ENCODE data around the gene HOXB13. TPM values are rescaled to one million over a fixed set of nuclear protein-coding genes. Genes with fewer than 3 reads are reported as not detected.
"Not testable (repeated sequence)": the region's sequence is repeated elsewhere in the genome, so short reads cannot be mapped to it uniquely, and the experiment has no call there.

Gene HOXB13
- total RNA-seq, 1 donor from 2014 or later: not detected

DNA sequence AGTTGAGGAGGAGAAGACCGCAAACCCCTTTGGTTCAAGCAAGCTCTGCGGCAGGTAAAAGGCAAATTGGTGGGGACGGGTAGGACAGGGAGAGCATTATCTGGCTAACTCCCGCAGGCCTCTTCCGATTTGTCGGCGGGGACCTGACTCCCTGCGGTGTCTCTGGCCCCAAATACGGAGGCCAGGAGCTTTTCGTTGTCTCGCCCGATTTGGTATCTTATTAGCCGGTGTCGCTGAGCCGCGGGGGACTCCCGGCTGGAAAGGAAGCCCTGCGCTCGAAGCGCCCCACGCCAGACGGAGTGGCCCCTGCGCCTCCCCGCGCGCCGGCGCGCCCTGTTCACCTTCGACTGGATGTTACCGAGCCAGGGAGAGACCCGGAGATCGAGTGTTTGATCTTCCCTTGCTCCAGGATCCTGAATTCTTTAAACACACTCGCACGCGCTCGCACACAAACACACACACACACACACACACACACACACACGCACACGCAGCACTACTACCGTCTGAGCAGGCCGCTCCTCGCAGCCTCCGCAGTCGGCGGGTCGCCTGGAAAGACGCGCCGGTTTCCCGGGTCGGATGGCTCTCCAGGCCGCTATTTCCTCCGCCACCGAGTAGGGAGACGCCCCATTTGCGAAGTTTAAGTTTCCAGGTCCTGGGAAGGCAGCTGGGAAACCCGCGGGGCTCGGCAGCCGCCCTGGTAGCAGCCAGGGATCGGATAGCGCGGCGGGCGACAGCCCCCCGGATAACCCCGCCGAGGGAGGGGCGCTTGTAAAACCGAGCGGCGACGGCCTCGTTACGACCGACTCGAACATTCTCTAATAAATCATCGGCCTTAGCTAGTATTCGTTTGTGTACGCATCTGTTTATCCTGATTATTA, 9.5 kb downstream of the HOXB13 start:
- H3K27ac Mint-ChIP-seq: peak overlapping the region; percentile 41
- peaks cover 86% of the 10 kb centered on the region for H3K27me3 Mint-ChIP-seq
- no peak for DNase-seq
- intact Hi-C loops (cut with micrococcal nuclease): loop anchor here (5.0 kb wide), 1 partner anchor 42 kb away; no protein-coding TSS in a partner anchor
- H3K36me3 Mint-ChIP-seq (ENCODE audit: low read depth): peaks cover 2% of the 10 kb centered on the region
- peaks cover 14% of the 10 kb centered on the region for H3K4me1 Mint-ChIP-seq
- no peaks in the 10 kb centered on the region for H3K9me3 Mint-ChIP-seq
- no peak overlapping the region for H3K4me3 Mint-ChIP-seq

- Mint-ChIP-seq H3K27me3 (peaks cover 81% of the 10 kb centered on the region), H3K4me3 (no peak overlapping the region), H3K27ac (peak overlapping the region; percentile 21), H3K36me3 (ENCODE audit: low read depth) (peaks cover 2% of the 10 kb centered on the region), H3K9me3 (no peaks in the 10 kb centered on the region), H3K4me1 (peaks cover 11% of the 10 kb centered on the region)
- peak; percentile 65 for DNase-seq
- intact Hi-C loops (cut with micrococcal nuclease): loop anchor here (5.0 kb wide), 1 partner anchor 41 kb away; no protein-coding TSS in a partner anchor
Measured at GRCh38 chr17:48718227-48718760, 10.3 kb downstream of the HOXB13 start.

DNA sequence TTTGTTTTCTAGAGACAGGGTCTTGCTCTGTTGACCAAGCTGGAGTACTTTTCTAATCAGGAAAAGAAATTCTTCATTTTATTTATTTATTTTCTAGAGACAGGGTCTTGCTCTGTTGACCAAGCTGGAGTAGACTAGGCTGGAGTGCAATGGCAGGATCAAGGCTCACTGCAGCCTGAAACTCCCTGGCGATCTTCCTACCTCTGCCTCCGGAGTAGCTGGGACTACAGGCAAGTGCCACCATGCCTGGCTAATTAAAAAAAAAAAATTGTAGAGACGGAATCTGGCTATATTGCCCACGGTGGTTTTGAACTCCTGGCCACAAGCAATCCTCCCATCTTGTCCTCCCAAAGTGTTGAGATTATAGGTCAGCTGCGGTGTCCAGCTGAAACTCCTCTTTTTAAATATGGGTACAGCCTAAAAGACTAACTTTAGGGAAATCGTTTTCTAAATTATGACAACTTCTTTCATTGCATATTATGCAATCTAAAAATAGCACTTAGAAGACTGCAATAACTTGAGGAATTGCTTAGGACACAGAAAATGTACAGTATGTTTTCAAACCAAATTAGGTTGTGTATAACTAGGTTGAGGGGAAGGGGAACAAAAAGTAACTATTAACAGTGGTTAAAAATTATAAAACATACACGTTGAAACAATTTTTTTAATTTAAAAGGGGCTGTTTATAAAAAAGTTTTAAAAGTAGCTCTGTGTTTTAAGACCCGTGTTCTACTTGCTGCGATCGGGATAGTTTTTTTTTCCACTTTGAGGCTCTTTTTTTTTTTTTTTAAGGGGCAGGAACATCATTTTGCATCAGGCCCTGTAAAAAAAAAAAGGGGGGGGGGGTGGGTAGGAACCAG, 11.0 kb downstream of the HOXB13 start:
- Mint-ChIP-seq H3K27ac (peak overlapping the region; percentile 47), H3K36me3 (ENCODE audit: low read depth) (peaks cover 2% of the 10 kb centered on the region), H3K4me1 (peaks cover 9% of the 10 kb centered on the region), H3K4me3 (no peak overlapping the region), H3K27me3 (peaks cover 77% of the 10 kb centered on the region), H3K9me3 (no peaks in the 10 kb centered on the region)
- DNase-seq: no peak
- intact Hi-C loops (cut with micrococcal nuclease): loop anchor here (5.0 kb wide), 1 partner anchor 40 kb away; no protein-coding TSS in a partner anchor

GRCh38 chr17:48716549-48716948, 12.0 kb downstream of the HOXB13 start:
- not testable (repeated sequence) for H3K4me3 Mint-ChIP-seq; DNase-seq; H3K27ac Mint-ChIP-seq; H3K36me3 Mint-ChIP-seq (ENCODE audit: low read depth); H3K4me1 Mint-ChIP-seq; H3K9me3 Mint-ChIP-seq
- peaks cover 71% of the 10 kb centered on the region for H3K27me3 Mint-ChIP-seq
- intact Hi-C loops (cut with micrococcal nuclease): loop anchor here (5.0 kb wide), 1 partner anchor 39 kb away; no protein-coding TSS in a partner anchor

GRCh38 chr17:48715496-48716399, 12.8 kb downstream of the HOXB13 start:
- peaks cover 67% of the 10 kb centered on the region for H3K27me3 Mint-ChIP-seq
- DNase-seq: no peak
- intact Hi-C loops (cut with micrococcal nuclease): loop anchor here (5.0 kb wide), 1 partner anchor 38 kb away; no protein-coding TSS in a partner anchor
- H3K9me3 Mint-ChIP-seq: no peaks in the 10 kb centered on the region
- peaks cover 2% of the 10 kb centered on the region for H3K36me3 Mint-ChIP-seq (ENCODE audit: low read depth)
- H3K4me3 Mint-ChIP-seq: no peak overlapping the region
- H3K4me1 Mint-ChIP-seq: peaks cover 9% of the 10 kb centered on the region
- H3K27ac Mint-ChIP-seq: no peak overlapping the region

DNA sequence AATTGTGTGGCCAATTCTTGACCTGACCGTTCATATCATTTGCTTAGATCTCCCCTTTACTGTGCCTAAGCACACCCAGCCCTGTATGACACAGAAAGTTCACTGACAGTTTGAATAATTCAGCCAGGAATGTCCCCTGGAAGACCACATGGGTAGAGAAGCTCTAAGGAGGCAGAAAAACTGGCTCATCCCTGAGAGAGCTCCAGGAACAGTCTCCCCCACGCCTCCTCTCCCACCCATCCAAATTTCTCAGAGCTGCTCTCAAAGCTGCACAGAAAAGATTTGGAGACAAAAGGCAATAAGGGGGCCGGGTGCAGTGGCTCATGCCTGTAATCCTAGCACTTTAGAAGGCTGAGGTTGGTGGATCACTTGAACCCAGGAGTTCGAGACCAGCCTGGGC, 17.4 kb downstream of the HOXB13 start:
- intact Hi-C loops (cut with micrococcal nuclease): no loop called here

DNA sequence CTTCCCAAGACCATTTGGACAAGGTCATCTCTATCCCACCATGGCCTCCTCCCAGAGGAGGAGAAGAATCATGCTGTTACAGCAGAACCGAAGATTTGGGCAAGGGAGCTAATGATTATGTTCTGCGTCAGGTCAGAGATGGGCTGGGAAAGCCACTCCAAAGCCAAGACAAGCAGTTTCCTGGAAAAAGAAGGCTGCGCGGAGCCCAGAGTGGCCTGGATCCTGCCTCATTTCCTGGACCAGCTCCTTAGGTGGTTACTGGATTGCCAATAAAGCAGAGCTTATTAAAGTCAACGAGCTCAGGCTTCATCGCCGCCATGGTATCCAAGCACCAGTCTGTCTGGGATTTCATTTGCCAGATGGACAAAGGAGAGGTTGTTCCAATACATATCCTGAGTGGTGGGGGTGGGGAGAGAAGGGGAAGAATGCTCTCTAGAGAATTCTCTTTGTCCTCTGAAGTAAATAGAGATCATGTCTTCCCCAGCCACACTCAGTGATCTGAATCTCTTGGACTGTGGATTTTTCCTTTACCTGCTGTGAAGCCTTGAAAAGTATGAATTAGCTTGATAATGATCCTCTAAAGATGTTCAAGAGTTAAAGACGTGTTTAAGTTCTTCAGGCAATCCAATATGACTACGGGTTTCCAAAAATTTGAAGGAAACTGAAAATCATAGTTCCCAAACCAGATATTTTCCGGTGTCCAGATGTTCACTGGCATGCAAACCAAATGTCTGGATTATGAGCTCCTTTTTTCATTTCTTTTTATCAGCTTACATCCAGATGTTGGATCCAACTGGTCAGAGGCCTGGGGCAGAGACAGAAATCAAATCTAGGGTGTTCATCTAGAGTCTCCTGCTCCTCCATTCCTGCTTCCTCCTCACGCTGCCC, 23.9 kb downstream of the HOXB13 start:
- intact Hi-C loops (cut with micrococcal nuclease): no loop called here
- Mint-ChIP-seq H3K4me3 (no peak overlapping the region), H3K36me3 (ENCODE audit: low read depth) (no peaks in the 10 kb centered on the region), H3K27ac (no peak overlapping the region), H3K4me1 (no peaks in the 10 kb centered on the region), H3K9me3 (no peaks in the 10 kb centered on the region), H3K27me3 (peaks cover 73% of the 10 kb centered on the region)
- DNase-seq: no peak

More for the DNA sequence above, 17.4 kb downstream of the HOXB13 start:
- Mint-ChIP-seq H3K27me3 (peaks cover 57% of the 10 kb centered on the region), H3K4me3 (no peak overlapping the region), H3K9me3 (no peaks in the 10 kb centered on the region), H3K36me3 (ENCODE audit: low read depth) (no peaks in the 10 kb centered on the region), H3K4me1 (no peaks in the 10 kb centered on the region), H3K27ac (no peak overlapping the region)
- DNase-seq: no peak

DNA sequence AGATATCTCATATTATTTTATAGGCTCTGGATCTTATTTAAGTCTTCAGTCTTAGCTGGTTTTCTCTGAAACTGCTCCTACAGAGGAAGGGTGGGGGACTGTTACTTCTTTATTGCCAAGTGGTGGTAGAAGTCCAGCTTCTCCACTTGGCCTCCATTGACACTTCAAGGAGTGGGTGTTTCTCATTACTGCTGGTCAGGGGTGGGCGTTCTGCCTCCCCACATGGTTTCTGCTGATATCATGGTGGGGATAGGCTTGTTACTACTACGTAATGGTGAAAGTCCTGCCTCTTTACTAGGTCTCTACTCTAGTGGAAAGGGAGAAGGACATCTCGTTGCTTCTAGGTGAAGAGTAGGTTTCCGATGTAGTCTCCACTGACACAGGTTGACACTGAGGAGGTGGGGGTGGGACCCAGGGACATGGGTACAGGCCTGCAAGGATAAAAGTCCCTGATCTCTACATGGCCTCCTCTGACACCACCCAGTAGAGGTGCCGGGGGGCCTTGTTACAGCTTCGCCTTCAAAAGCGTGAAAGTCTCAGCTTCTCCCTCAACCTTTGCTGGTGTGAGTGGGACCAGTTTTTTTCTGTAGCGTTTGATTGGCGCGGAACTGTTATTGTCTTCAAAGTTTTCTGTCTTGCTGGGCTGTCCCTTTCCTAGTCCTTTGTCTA, 26.6 kb downstream of the HOXB13 start:
- intact Hi-C loops (cut with micrococcal nuclease): no loop called here

GRCh38 chr17:48693178-48693577, 35.4 kb downstream of the HOXB13 start:
- no peak for DNase-seq
- H3K4me1 Mint-ChIP-seq: no peaks in the 10 kb centered on the region
- no peak overlapping the region for H3K4me3 Mint-ChIP-seq
- no peaks in the 10 kb centered on the region for H3K36me3 Mint-ChIP-seq (ENCODE audit: low read depth)
- peaks cover 39% of the 10 kb centered on the region for H3K27me3 Mint-ChIP-seq
- H3K9me3 Mint-ChIP-seq: no peaks in the 10 kb centered on the region
- no peak overlapping the region for H3K27ac Mint-ChIP-seq
- intact Hi-C loops (cut with micrococcal nuclease): no loop called here

More for the DNA sequence above, 26.6 kb downstream of the HOXB13 start:
- Mint-ChIP-seq H3K4me1 (no peaks in the 10 kb centered on the region), H3K27me3 (peaks cover 65% of the 10 kb centered on the region), H3K9me3 (no peaks in the 10 kb centered on the region), H3K4me3 (no peak overlapping the region), H3K36me3 (ENCODE audit: low read depth) (no peaks in the 10 kb centered on the region), H3K27ac (no peak overlapping the region)
- no peak for DNase-seq

DNA sequence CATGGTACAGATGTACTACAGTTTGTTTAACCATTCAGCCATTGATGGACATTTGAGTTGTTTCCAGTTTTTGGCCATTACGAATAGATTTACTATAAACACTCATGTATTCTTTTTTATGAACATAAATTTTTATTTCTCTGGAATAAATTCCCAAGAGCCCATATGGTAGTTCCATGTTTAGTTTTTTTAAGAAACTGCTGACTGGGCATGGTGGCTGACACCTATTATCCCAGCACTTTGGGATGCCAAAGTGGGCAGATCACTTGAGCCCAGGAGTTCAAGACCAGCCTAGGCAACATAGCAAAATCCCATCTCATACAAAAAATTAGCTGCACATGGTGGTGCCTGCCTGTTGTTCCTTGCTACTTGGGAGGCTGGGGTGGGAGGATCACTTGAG, 36.5 kb downstream of the HOXB13 start:
- DNase-seq: no peak
- no peaks in the 10 kb centered on the region for H3K9me3 Mint-ChIP-seq
- no peaks in the 10 kb centered on the region for H3K4me1 Mint-ChIP-seq
- no peak overlapping the region for H3K27ac Mint-ChIP-seq
- intact Hi-C loops (cut with micrococcal nuclease): no loop called here
- no peaks in the 10 kb centered on the region for H3K36me3 Mint-ChIP-seq (ENCODE audit: low read depth)
- no peak overlapping the region for H3K4me3 Mint-ChIP-seq
- peaks cover 37% of the 10 kb centered on the region for H3K27me3 Mint-ChIP-seq

GRCh38 chr17:48690655-48691054, 37.9 kb downstream of the HOXB13 start:
- H3K36me3 Mint-ChIP-seq (ENCODE audit: low read depth): no peaks in the 10 kb centered on the region
- intact Hi-C loops (cut with micrococcal nuclease): no loop called here
- H3K4me3 Mint-ChIP-seq: no peak overlapping the region
- no peak overlapping the region for H3K27ac Mint-ChIP-seq
- H3K27me3 Mint-ChIP-seq: peaks cover 30% of the 10 kb centered on the region
- no peaks in the 10 kb centered on the region for H3K4me1 Mint-ChIP-seq
- no peak for DNase-seq
- no peaks in the 10 kb centered on the region for H3K9me3 Mint-ChIP-seq

- no peaks in the 10 kb centered on the region for H3K9me3 Mint-ChIP-seq
- no peak for DNase-seq
- H3K4me1 Mint-ChIP-seq: peaks cover 5% of the 10 kb centered on the region
- no peak overlapping the region for H3K4me3 Mint-ChIP-seq
- H3K27ac Mint-ChIP-seq: no peak overlapping the region
- intact Hi-C loops (cut with micrococcal nuclease): no loop called here
- no peaks in the 10 kb centered on the region for H3K36me3 Mint-ChIP-seq (ENCODE audit: low read depth)
- H3K27me3 Mint-ChIP-seq: peaks cover 50% of the 10 kb centered on the region
Measured at GRCh38 chr17:48681609-48682008, 46.9 kb downstream of the HOXB13 start.
